RWPE1 (cell line): ENCODE results near the gene ZNF823.
"Not testable (repeated sequence)": the region's sequence is repeated elsewhere in the genome, so short reads cannot be mapped to it uniquely, and the experiment has no call there.

Experiments
- CTCF ChIA-PET: fragments of 350-600 bp; sonication (Branson Sonifier 250); formaldehyde crosslinking; extraction: SDS; loops from one replicate; lab custom pipeline; 2021; lab: Yijun Ruan, JAX
- POLR2A ChIA-PET: fragments of 400-600 bp; formaldehyde crosslinking; extraction: SDS; loops from one replicate; lab custom pipeline; 2020; ENCODE audit warnings: antibody characterized with exemption; ENCODE audit not compliant: low non-redundant PET; lab: Yijun Ruan, JAX
- DNase-seq: peaks from one replicate; pipeline ENCODE4 v3.0.0; 2012; ENCODE audit warnings: low spot score
- H3K27ac ChIP-seq: fragments of 450-650 bp; 2 replicates; pipeline ENCODE4 v1.5.1; 2017
- TF ChIP-seq, protein P1 (sequence below): fragments of 450-650 bp; conservative IDR thresholded peaks from 2 replicates; pipeline ENCODE4 v1.5.1; 2017; ENCODE audit warnings: low read depth, mild to moderate bottlenecking

ZNF823 gene

DNA sequence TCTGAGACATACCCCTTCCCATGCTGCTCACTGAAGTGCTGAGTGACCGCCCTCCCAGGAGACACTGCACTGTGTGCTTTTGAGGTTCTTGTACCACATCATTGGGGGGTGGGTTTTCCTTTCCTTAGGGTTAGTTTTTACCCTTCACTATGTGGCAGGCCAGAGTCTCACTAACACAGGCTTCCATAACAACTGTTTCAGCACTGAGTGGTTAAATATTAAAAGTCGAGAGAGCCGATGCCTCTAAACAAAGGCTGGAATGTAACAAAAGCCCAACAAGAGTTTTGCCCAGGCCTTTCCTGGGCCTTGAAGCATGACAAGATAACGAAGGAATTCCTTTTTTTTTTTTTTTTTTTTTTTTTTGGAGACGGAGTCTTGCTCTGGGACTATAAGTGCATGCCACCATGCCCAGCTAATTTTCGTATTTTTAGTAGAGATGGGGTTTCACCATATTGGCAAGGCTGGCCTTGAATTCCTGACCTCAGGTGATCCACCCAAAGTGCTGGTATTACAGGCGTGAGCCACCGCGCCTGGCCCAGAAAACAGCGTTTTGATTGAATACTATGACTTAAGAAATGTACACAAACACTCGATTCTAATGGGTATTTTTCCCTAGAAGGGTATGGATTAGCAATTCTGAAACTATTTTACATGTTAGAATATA lies 46.5 kb downstream of the ZNF823 start:
- ChIA-PET POLR2A (no interaction called here), CTCF (no interaction called here)
- no peak overlapping the region for H3K27ac ChIP-seq
- TF ChIP-seq, protein P1, sequence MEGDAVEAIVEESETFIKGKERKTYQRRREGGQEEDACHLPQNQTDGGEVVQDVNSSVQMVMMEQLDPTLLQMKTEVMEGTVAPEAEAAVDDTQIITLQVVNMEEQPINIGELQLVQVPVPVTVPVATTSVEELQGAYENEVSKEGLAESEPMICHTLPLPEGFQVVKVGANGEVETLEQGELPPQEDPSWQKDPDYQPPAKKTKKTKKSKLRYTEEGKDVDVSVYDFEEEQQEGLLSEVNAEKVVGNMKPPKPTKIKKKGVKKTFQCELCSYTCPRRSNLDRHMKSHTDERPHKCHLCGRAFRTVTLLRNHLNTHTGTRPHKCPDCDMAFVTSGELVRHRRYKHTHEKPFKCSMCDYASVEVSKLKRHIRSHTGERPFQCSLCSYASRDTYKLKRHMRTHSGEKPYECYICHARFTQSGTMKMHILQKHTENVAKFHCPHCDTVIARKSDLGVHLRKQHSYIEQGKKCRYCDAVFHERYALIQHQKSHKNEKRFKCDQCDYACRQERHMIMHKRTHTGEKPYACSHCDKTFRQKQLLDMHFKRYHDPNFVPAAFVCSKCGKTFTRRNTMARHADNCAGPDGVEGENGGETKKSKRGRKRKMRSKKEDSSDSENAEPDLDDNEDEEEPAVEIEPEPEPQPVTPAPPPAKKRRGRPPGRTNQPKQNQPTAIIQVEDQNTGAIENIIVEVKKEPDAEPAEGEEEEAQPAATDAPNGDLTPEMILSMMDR: no peak
- DNase-seq: no peak

DNA sequence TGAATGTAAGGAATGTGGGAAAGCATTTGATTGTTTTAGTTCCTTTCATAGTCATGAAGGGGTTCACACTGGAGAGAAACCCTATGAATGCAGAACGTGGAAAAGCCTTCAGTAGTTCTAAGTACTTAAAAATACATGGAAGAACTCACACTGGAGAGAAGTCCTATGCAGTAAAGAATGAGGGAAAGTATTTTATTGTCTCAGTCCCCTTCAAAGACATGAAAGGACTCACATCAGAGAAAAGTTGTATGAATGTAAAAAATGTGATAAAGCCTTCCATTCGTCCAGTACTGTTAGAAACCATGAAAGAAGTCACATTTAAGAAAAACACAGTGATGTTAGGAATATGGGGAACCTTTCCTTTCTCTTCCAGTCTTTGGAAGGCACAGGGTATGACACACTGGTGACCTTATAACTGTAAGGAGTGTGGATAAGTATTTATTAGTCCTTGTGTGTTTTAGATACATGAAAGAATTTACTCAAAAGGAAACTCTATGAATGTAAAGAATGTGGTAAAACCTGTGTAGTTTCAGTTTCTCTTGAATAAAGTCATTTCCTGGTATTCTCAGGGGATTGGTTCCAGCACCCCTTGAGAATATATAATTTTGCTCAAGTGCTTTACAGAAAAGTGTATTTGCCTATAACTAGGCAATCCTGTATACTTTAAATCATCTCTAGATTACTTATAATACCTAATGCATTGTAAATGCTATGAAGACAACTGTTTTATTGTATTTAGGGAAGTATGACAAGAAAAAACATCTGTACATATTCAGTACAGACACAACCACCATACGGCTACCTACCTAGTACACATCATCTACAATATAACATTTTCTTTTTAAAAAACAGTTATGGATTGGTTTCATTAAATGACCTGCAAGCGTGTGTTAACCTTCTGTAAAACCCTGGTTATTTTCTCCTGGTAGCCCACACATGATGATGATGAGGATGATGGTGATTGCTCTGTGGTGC lies 52.8 kb downstream of the ZNF823 start:
- ChIA-PET CTCF (interaction anchor here (1.2 kb wide), 1 partner anchor 14 kb away, joined by 4 read pairs; no protein-coding TSS in a partner anchor), POLR2A (no interaction called here)
- no peak for DNase-seq
- TF ChIP-seq, protein P1: no peak
- no peak overlapping the region for H3K27ac ChIP-seq

DNA sequence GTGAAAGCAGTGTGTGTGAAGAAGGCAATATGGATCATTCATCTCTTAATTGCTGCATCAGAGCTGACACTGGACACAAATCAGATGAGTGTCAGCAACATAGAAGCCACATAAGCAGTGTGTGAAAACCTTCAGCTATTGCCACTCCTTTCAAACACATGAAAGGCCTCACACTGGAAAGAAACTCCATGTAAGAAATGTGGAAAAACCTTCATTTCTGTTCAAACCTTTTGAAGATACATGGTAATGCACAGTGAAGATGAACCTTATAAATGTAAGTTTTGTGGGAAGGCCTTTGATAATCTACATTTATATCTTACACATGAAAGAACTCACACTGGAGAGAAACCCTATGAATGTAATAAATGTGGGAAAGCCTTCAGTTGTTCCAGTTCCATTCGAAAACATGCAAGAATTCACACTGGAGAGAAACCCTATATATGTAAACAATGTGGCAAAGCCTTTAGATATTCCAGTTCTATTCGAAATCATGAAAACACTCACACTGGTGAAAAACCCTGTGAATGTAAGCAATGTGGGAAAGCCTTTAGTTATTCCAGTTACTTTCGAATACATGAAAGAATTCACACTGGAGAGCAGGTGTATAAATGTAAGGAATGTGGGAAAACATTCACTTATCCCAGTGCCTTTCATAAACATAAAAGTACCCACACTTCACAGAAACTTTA lies 53.6 kb downstream of the ZNF823 start:
- no peak for DNase-seq
- ChIA-PET CTCF (no interaction called here), POLR2A (no interaction called here)
- no peak overlapping the region for H3K27ac ChIP-seq
- TF ChIP-seq, protein P1: no peak

DNA sequence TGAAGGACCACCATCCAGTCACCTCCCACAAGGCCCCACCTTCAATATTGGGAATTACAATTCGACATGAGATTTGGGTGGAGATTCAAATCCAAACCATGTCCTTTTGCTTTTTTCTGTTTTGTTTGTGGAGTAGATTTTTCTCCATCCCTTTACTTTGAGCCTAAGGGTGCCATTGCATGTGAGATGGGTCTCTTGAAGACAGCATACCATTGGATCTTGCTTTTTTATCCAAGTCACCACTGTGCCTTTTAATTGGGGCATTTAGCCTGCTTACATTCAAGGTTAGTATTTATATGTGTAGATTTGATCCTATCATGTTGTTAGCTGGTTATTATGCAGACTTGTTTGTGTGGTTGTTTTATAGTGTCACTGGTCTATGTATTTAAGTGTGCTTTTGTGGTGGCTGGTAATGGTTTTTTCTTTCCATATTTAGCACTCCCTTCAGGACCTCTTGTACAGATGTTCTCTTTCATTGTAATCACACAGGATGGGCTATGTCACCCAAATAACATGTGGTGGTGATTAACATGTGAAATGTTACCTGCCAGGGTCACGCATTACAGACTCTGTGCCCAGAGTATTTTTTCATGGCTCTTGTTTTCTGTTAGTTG lies 58.0 kb downstream of the ZNF823 start:
- CTCF ChIA-PET: interaction anchor here (0.6 kb wide), 2 partner anchors 108 to 457 kb away, joined by 3 to 4 read pairs; no protein-coding TSS in a partner anchor

DNA sequence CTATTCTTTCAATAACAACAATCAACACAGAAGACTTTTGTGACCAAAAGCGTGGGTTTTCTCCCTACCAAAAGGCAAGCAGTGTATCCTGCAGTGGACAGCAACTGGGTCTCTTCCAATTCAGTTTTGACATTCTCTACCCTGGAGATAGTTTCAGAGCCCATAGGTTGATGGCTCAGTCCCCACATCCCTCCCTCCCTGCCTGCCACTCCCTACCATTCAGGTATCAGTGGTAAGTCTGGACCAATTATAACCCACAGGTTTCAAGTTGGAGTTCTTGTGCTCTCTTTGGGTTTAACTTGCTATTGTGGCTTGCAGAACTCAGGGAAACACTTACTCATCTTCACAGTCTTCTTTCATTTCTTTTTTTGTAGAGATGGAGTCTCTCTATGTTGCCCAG lies 60.2 kb downstream of the ZNF823 start:
- TF ChIP-seq, protein P1: no peak
- no peak overlapping the region for H3K27ac ChIP-seq
- DNase-seq: no peak
- ChIA-PET CTCF (no interaction called here), POLR2A (no interaction called here)

More for the DNA sequence above, 58.0 kb downstream of the ZNF823 start:
- POLR2A ChIA-PET: no interaction called here
- TF ChIP-seq, protein P1: no peak
- DNase-seq: no peak
- H3K27ac ChIP-seq: no peak overlapping the region

DNA sequence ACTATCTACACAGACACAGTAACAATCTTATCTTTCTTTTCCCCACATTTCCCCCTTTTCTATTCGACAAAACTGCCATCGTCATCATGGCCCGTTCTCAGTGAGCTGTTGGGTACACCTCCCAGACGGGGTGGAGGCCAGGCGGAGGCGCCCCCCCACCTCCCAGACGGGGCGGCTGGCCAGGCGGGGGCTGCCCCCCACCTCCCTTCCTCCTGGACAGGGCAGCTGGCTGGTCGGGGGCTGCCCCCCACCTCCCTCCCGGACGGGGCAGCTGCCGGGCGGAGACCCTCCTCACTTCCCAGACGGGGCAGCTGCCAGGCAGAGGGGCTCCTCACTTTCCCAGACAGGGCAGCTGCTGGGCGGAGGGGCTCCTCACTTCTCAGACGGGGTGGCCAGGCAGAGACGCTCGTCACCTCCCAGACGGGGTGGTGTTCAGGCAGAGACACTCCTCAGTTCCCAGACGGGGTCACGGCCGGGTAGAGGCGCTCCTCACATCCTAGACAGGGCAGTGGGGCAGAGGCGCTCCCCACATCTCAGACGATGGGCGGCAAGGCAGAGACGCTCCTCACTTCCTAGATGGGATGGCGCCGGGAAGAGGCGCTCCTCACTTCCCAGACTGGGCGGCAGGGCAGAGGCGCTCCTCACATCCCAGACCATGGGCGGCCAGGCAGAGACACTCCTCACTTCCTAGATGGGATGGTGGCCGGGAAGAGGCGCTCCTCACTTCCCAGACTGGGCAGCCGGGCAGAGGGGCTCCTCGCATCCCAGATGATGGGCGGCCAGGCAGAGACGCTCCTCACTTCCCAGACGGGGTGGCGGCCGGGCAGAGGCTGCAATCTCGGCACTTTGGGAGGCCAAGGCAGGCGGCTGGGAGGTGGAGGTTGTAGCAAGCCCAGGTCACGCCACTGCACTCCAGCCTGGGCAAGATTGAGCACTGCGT lies 61.8 kb downstream of the ZNF823 start:
- DNase-seq, CTCF ChIA-PET, POLR2A ChIA-PET, H3K27ac ChIP-seq: not testable (repeated sequence)
